Mesendoderm (in vitro differentiated cells): ENCODE results near the gene RGS9BP.
A peak's percentile ranks its signal among the peaks of the same experiment; 100 is the strongest.

Experiments
- DNase-seq: peaks from one replicate; pipeline ENCODE4 v3.0.0; 2013
- H2AK5ac ChIP-seq: 2 replicates; pipeline ENCODE4 v1.6.1; 2013; ENCODE audit warnings: low read length, inconsistent platforms
- H2BK120ac ChIP-seq: 2 replicates; pipeline ENCODE4 v1.6.1; 2013; ENCODE audit warnings: low read depth, mild to moderate bottlenecking, low read length, moderate library complexity, mixed read lengths
- H2BK15ac ChIP-seq: replicated peaks from 2 replicates; pipeline ENCODE4 v1.6.1; 2013; ENCODE audit warnings: low read depth, mild to moderate bottlenecking, moderate library complexity
- H2BK5ac ChIP-seq: 2 replicates; pipeline ENCODE4 v1.6.1; 2013; ENCODE audit warnings: low read length, inconsistent platforms
- H3K18ac ChIP-seq: 2 replicates; pipeline ENCODE4 v1.6.1; 2013; ENCODE audit warnings: mild to moderate bottlenecking, low read length, mixed read lengths
- H3K23ac ChIP-seq: one replicate; pipeline ENCODE4 v1.6.1; 2013; ENCODE audit warnings: low read length
- H3K27ac ChIP-seq: 2 replicates; pipeline ENCODE4 v1.5.1; 2013; ENCODE audit warnings: low read depth, mild to moderate bottlenecking, inconsistent platforms, low read length, moderate library complexity
- H3K27me3 ChIP-seq: 2 replicates; pipeline ENCODE4 v1.6.1; 2013; ENCODE audit warnings: low read length, control low read depth, mild to moderate bottlenecking, inconsistent platforms; ENCODE audit not compliant: insufficient read depth, poor library complexity
- H3K36me3 ChIP-seq: 2 replicates; pipeline ENCODE4 v1.6.1; 2013; ENCODE audit warnings: low read length, inconsistent platforms; ENCODE audit not compliant: control insufficient read depth, insufficient read depth
- H3K4ac ChIP-seq: one replicate; pipeline ENCODE4 v1.6.1; 2013; ENCODE audit warnings: low read depth, mild to moderate bottlenecking, low read length, moderate library complexity
- H3K4me1 ChIP-seq: 2 replicates; pipeline ENCODE4 v1.6.1; 2013; ENCODE audit warnings: low read depth, low read length, inconsistent platforms; ENCODE audit not compliant: control insufficient read depth
- H3K4me2 ChIP-seq: 2 replicates; pipeline ENCODE4 v1.6.1; 2013; ENCODE audit warnings: low read length
- H3K4me3 ChIP-seq: 2 replicates; pipeline ENCODE4 v1.5.1; 2013; ENCODE audit warnings: mild to moderate bottlenecking, low read length
- H3K56ac ChIP-seq: one replicate; pipeline ENCODE4 v1.6.1; 2013; ENCODE audit warnings: low read length
- H3K79me1 ChIP-seq: 2 replicates; pipeline ENCODE4 v1.6.1; 2013; ENCODE audit warnings: low read length, inconsistent platforms
- H3K79me2 ChIP-seq: 2 replicates; pipeline ENCODE4 v1.6.1; 2013; ENCODE audit warnings: mild to moderate bottlenecking, low read length; ENCODE audit not compliant: control insufficient read depth, insufficient read depth
- H3K9ac ChIP-seq: 2 replicates; pipeline ENCODE4 v1.6.1; 2013; ENCODE audit warnings: low read length, inconsistent platforms
- H4K5ac ChIP-seq: one replicate; pipeline ENCODE4 v1.6.1; 2013; ENCODE audit warnings: low read length
- H4K8ac ChIP-seq: one replicate; pipeline ENCODE4 v1.6.1; 2013; ENCODE audit warnings: low read depth, mild to moderate bottlenecking, control low read depth, low read length, moderate library complexity
- WGBS: extraction: QIAGEN DNeasy Blood & Tissue Kit; methylation state at CpG from one replicate; pipeline ENCODE4 v1.1.7; 2013; ENCODE audit warnings: low lambda C conversion rate, missing lambda C conversion rate; ENCODE audit not compliant: insufficient coverage; ENCODE audit errors: extremely low coverage; 5-methylcytosine and 5-hydroxymethylcytosine counted together

RGS9BP gene

GRCh38 chr19:32658527-32658926 is 17.1 kb upstream of the RGS9BP start:
- Histone ChIP-seq H3K27me3 (no peaks in the 10 kb centered on the region), H2BK5ac (no peak overlapping the region), H3K4me1 (no peaks in the 10 kb centered on the region), H2AK5ac (no peak overlapping the region), H4K5ac (no peak overlapping the region), H3K4me3 (no peak overlapping the region), H3K36me3 (no peaks in the 10 kb centered on the region), H3K18ac (no peak overlapping the region), H3K27ac (no peak overlapping the region), H3K79me2 (peaks cover 4% of the 10 kb centered on the region), H3K4me2 (no peak overlapping the region), H2BK120ac (no peak overlapping the region), H3K56ac (no peak overlapping the region), H3K9ac (no peak overlapping the region), H3K79me1 (peaks cover 2% of the 10 kb centered on the region), H4K8ac (no peak overlapping the region), H2BK15ac (no peak overlapping the region), H3K4ac (no peak overlapping the region), H3K23ac (no peak overlapping the region)
- no CpG with 5 or more reads among the region's 10 CpGs for WGBS
- no peak for DNase-seq

GRCh38 chr19:32661318-32661717 is 14.3 kb upstream of the RGS9BP start:
- H3K36me3 ChIP-seq, result no peaks in the 10 kb centered on the region
- no peak overlapping the region for H3K56ac ChIP-seq
- H3K18ac ChIP-seq, result no peak overlapping the region
- peaks cover 6% of the 10 kb centered on the region for H3K79me2 ChIP-seq
- peaks cover 2% of the 10 kb centered on the region for H3K79me1 ChIP-seq
- no peak overlapping the region for H2BK15ac ChIP-seq
- no peak overlapping the region for H3K4me3 ChIP-seq
- H3K9ac ChIP-seq, result no peak overlapping the region
- H4K8ac ChIP-seq, result no peak overlapping the region
- no peaks in the 10 kb centered on the region for H3K27me3 ChIP-seq
- no peak overlapping the region for H2BK120ac ChIP-seq
- no CpG with 5 or more reads among the region's 7 CpGs for WGBS
- H4K5ac ChIP-seq, result no peak overlapping the region
- H3K4me2 ChIP-seq, result no peak overlapping the region
- no peak for DNase-seq
- H3K4ac ChIP-seq, result no peak overlapping the region
- H2BK5ac ChIP-seq, result no peak overlapping the region
- H3K27ac ChIP-seq, result no peak overlapping the region
- H3K23ac ChIP-seq, result no peak overlapping the region
- H2AK5ac ChIP-seq, result no peak overlapping the region
- H3K4me1 ChIP-seq, result no peaks in the 10 kb centered on the region

GRCh38 chr19:32662186-32662585 is 13.5 kb upstream of the RGS9BP start:
- Histone ChIP-seq H3K18ac (no peak overlapping the region), H3K27me3 (no peaks in the 10 kb centered on the region), H4K8ac (no peak overlapping the region), H3K4me1 (no peaks in the 10 kb centered on the region), H3K4me2 (no peak overlapping the region), H3K79me2 (peaks cover 9% of the 10 kb centered on the region), H2BK120ac (no peak overlapping the region), H2AK5ac (no peak overlapping the region), H2BK15ac (no peak overlapping the region), H4K5ac (no peak overlapping the region), H3K23ac (no peak overlapping the region), H3K27ac (no peak overlapping the region), H3K79me1 (peaks cover 5% of the 10 kb centered on the region), H3K4ac (no peak overlapping the region), H3K56ac (no peak overlapping the region), H3K4me3 (no peak overlapping the region), H3K9ac (no peak overlapping the region), H3K36me3 (no peaks in the 10 kb centered on the region), H2BK5ac (no peak overlapping the region)
- no CpG with 5 or more reads among the region's 3 CpGs for WGBS
- DNase-seq, result no peak

GRCh38 chr19:32666084-32666483 is 9.6 kb upstream of the RGS9BP start:
- Histone ChIP-seq H2BK5ac (no peak overlapping the region), H3K27ac (no peak overlapping the region), H3K9ac (no peak overlapping the region)

GRCh38 chr19:32669310-32669709 is 6.3 kb upstream of the RGS9BP start:
- WGBS, result no CpG with 5 or more reads among the region's 3 CpGs
- no peaks in the 10 kb centered on the region for H3K4me1 ChIP-seq
- no peaks in the 10 kb centered on the region for H3K36me3 ChIP-seq
- peaks cover 32% of the 10 kb centered on the region for H3K79me2 ChIP-seq
- no peak overlapping the region for H2BK120ac ChIP-seq
- no peak overlapping the region for H3K27ac ChIP-seq
- no peak for DNase-seq
- H3K79me1 ChIP-seq, result peaks cover 26% of the 10 kb centered on the region
- no peak overlapping the region for H2BK5ac ChIP-seq
- no peak overlapping the region for H3K4me2 ChIP-seq
- no peak overlapping the region for H2AK5ac ChIP-seq
- H3K18ac ChIP-seq, result no peak overlapping the region
- H2BK15ac ChIP-seq, result no peak overlapping the region
- H3K4ac ChIP-seq, result no peak overlapping the region
- H3K23ac ChIP-seq, result no peak overlapping the region
- no peak overlapping the region for H4K5ac ChIP-seq
- H3K27me3 ChIP-seq, result no peaks in the 10 kb centered on the region
- no peak overlapping the region for H3K56ac ChIP-seq
- H3K9ac ChIP-seq, result no peak overlapping the region
- H3K4me3 ChIP-seq, result no peak overlapping the region
- no peak overlapping the region for H4K8ac ChIP-seq

More at GRCh38 chr19:32666084-32666483, 9.6 kb upstream of the RGS9BP start:
- H3K23ac ChIP-seq, result no peak overlapping the region
- H3K4ac ChIP-seq, result no peak overlapping the region
- no peak overlapping the region for H3K18ac ChIP-seq
- DNase-seq, result no peak
- H3K36me3 ChIP-seq, result no peaks in the 10 kb centered on the region
- H3K4me2 ChIP-seq, result no peak overlapping the region
- no peak overlapping the region for H3K56ac ChIP-seq
- peaks cover 8% of the 10 kb centered on the region for H3K79me1 ChIP-seq
- H2BK15ac ChIP-seq, result no peak overlapping the region
- no peak overlapping the region for H2BK120ac ChIP-seq
- no peak overlapping the region for H4K8ac ChIP-seq
- H3K4me1 ChIP-seq, result no peaks in the 10 kb centered on the region
- WGBS, result no CpG with 5 or more reads among the region's 6 CpGs
- no peak overlapping the region for H4K5ac ChIP-seq
- H3K79me2 ChIP-seq, result peaks cover 16% of the 10 kb centered on the region
- H3K27me3 ChIP-seq, result no peaks in the 10 kb centered on the region
- no peak overlapping the region for H3K4me3 ChIP-seq
- H2AK5ac ChIP-seq, result no peak overlapping the region

- WGBS, result no CpG with 5 or more reads among the region's 14 CpGs
- DNase-seq, result no peak
These were observed 3.6 kb upstream of the RGS9BP start for GRCh38 chr19:32671883-32672593.

More at GRCh38 chr19:32671883-32672593, 3.6 kb upstream of the RGS9BP start:
- Histone ChIP-seq H3K4me3 (no peak overlapping the region), H2BK120ac (no peak overlapping the region), H3K79me1 (peaks cover 23% of the 10 kb centered on the region), H3K27ac (no peak overlapping the region), H2BK15ac (no peak overlapping the region), H3K4ac (no peak overlapping the region), H3K23ac (peak overlapping the region; percentile 80), H3K56ac (no peak overlapping the region), H3K4me2 (no peak overlapping the region), H4K8ac (no peak overlapping the region), H3K27me3 (peaks cover 12% of the 10 kb centered on the region), H3K36me3 (no peaks in the 10 kb centered on the region), H3K9ac (no peak overlapping the region), H3K4me1 (no peaks in the 10 kb centered on the region), H2BK5ac (no peak overlapping the region), H4K5ac (no peak overlapping the region), H2AK5ac (no peak overlapping the region), H3K18ac (no peak overlapping the region), H3K79me2 (peaks cover 27% of the 10 kb centered on the region)
